SK-N-SH (cell line): ENCODE measurements around the gene PPP1R10. TPM values are rescaled to one million over a fixed set of nuclear protein-coding genes. Genes with fewer than 3 reads are reported as not detected.

Source experiments
- CTCF ChIA-PET: fragments of 300-600, 350-600 bp; formaldehyde crosslinking; extraction: SDS; loops from one replicate; lab custom pipeline; 2021; lab: Yijun Ruan, JAX
- POLR2A ChIA-PET: fragments of 350-600 bp; sonication (Branson Sonifier 250); formaldehyde crosslinking; extraction: SDS; loops from one replicate; lab custom pipeline; 2020; ENCODE audit warnings: antibody characterized with exemption, inconsistent platforms; lab: Yijun Ruan, JAX
- DNase-seq: peaks from one replicate; pipeline ENCODE4 v3.0.0; 2012
- H2AFZ ChIP-seq: fragments of 200-600 bp; sonication (generic); 2 replicates; pipeline ENCODE4 v1.8.1; 2016; ENCODE audit warnings: antibody characterized with exemption, mild to moderate bottlenecking, low read depth
- H3F3A ChIP-seq: fragments of 200-600 bp; sonication (generic); replicated peaks from 2 replicates; pipeline ENCODE3; 2016; ENCODE audit warnings: antibody characterized with exemption, mild to moderate bottlenecking; ENCODE audit not compliant: insufficient read depth
- H3K27ac ChIP-seq, 2 experiments: fragments of 200-500 bp in 1 of 2; fragments of 200-600 bp in 1 of 2; sonication (Bioruptor generic) in 1 of 2; sonication (generic), shearing (Covaris generic) in 1 of 2; 2 replicates each; pipeline versions ENCODE4 v1.5.1 to v1.6.1; 2014 to 2016; ENCODE audit warnings: low read depth in 2 of 2, inconsistent platforms in 1 of 2, low read length in 1 of 2, mild to moderate bottlenecking in 1 of 2, mixed read lengths in 1 of 2
- H3K27me3 ChIP-seq: fragments of 200-600 bp; sonication (generic), shearing (Covaris generic); 2 replicates; pipeline ENCODE4 v1.6.1; 2016; ENCODE audit warnings: mixed run types; ENCODE audit not compliant: insufficient read depth
- H3K36me3 ChIP-seq, 2 experiments: fragments of 200-500 bp in 1 of 2; fragments of 200-600 bp in 1 of 2; sonication (Bioruptor generic) in 1 of 2; sonication (generic) in 1 of 2; replicated peaks in 1 of 2; 2 replicates each; pipeline versions ENCODE3 to v1.5.1; 2014 to 2016; ENCODE audit warnings: low read length in 1 of 2, mild to moderate bottlenecking in 1 of 2; ENCODE audit not compliant: insufficient read depth in 2 of 2, control insufficient read depth in 1 of 2
- H3K4me1 ChIP-seq, 2 experiments: fragments of 200-500 bp in 1 of 2; fragments of 200-600 bp in 1 of 2; sonication (Bioruptor generic) in 1 of 2; sonication (generic), shearing (Covaris generic) in 1 of 2; 2 replicates each; pipeline versions ENCODE4 v1.5.1 to v1.6.1; 2014 to 2016; ENCODE audit warnings: low read depth in 1 of 2, low read length in 1 of 2, mixed run types in 1 of 2; ENCODE audit not compliant: insufficient read depth in 2 of 2, control insufficient read depth in 1 of 2
- H3K4me2 ChIP-seq: fragments of 200-600 bp; sonication (generic), shearing (Covaris generic); 2 replicates; pipeline ENCODE4 v1.6.1; 2017; ENCODE audit warnings: mixed run types
- H3K4me3 ChIP-seq, 2 experiments: fragments of 200-500 bp in 1 of 2; fragments of 200-600 bp in 1 of 2; sonication (Bioruptor generic) in 1 of 2; sonication (generic), shearing (Covaris generic) in 1 of 2; 2 replicates each; pipeline versions ENCODE4 v1.5.1 to v1.8.1; 2014 to 2016; ENCODE audit warnings: low read depth in 2 of 2, inconsistent platforms in 1 of 2, low read length in 1 of 2, mild to moderate bottlenecking in 1 of 2, mixed read lengths in 1 of 2, moderate library complexity in 1 of 2
- H3K79me2 ChIP-seq: fragments of 200-600 bp; sonication (generic); 2 replicates; pipeline ENCODE4 v1.8.1; 2017; ENCODE audit warnings: mild to moderate bottlenecking; ENCODE audit not compliant: insufficient read depth
- H3K9ac ChIP-seq: fragments of 200-600 bp; sonication (generic); 2 replicates; pipeline ENCODE4 v1.6.1; 2017; ENCODE audit warnings: mixed run types
- H3K9me2 ChIP-seq: fragments of 200-600 bp; sonication (generic); 2 replicates; pipeline ENCODE4 v1.6.1; 2017; ENCODE audit warnings: mixed run types
- H3K9me3 ChIP-seq: fragments of 200-600 bp; sonication (generic); 2 replicates; pipeline ENCODE4 v1.6.1; 2017; ENCODE audit warnings: mixed run types, mild to moderate bottlenecking, moderate library complexity
- H4K20me1 ChIP-seq: fragments of 200-600 bp; sonication (generic); 2 replicates; pipeline ENCODE4 v1.6.1; 2017; ENCODE audit warnings: mild to moderate bottlenecking, mixed run types; ENCODE audit not compliant: insufficient read depth
- ELF1 ChIP-seq: IDR thresholded peaks from 2 replicates; pipeline ENCODE4 v1.4.0; 2012
- EP300 ChIP-seq, 2 experiments: IDR thresholded peaks; 2 replicates each; pipeline versions ENCODE4 v1.4.0 to v1.6.1; 2012; ENCODE audit warnings: borderline replicate concordance in 1 of 2, low read depth in 1 of 2, low read length in 1 of 2
- EZH2phosphoT487 ChIP-seq: fragments of 200-600 bp; sonication (generic); IDR thresholded peaks from 2 replicates; pipeline ENCODE4 v1.6.1; 2017; ENCODE audit warnings: low read depth, mixed run types, mild to moderate bottlenecking, antibody characterized with exemption, moderate library complexity, borderline replicate concordance
- FOSL2 ChIP-seq: IDR thresholded peaks from 2 replicates; pipeline ENCODE4 v1.4.0; 2012; ENCODE audit warnings: low read depth, mild to moderate bottlenecking, moderate library complexity, borderline replicate concordance
- FOXJ3 ChIP-seq: sonication (generic); formaldehyde crosslinking; IDR thresholded peaks from 2 replicates; pipeline ENCODE4 v1.5.1; 2020; ENCODE audit warnings: mild to moderate bottlenecking, missing genetic modification reagents
- FOXM1 ChIP-seq: IDR thresholded peaks from 2 replicates; pipeline ENCODE4 v1.4.0; 2012; ENCODE audit warnings: low read depth, mild to moderate bottlenecking
- JUND ChIP-seq: IDR thresholded peaks from 2 replicates; pipeline ENCODE4 v1.4.0; 2012
- MEF2A ChIP-seq: IDR thresholded peaks from 2 replicates; pipeline ENCODE4 v1.4.0; 2012; ENCODE audit warnings: low read depth, borderline replicate concordance
- MXI1 ChIP-seq: IDR thresholded peaks from 2 replicates; pipeline ENCODE4 v1.6.1; 2012; ENCODE audit warnings: mild to moderate bottlenecking, low read depth, low read length, improper control_type of control experiment
- NRF1 ChIP-seq: IDR thresholded peaks from 2 replicates; pipeline ENCODE4 v1.6.1; 2012; ENCODE audit warnings: low read depth, mild to moderate bottlenecking, low read length
- RXRA ChIP-seq: IDR thresholded peaks from 2 replicates; pipeline ENCODE4 v1.4.0; 2012; ENCODE audit warnings: low read depth, mild to moderate bottlenecking, borderline replicate concordance
- TAF1 ChIP-seq: IDR thresholded peaks from 2 replicates; pipeline ENCODE4 v1.6.1; 2012; ENCODE audit warnings: low read depth, mild to moderate bottlenecking, low read length, moderate library complexity, borderline replicate concordance
- WGBS: methylation state at CpG from one replicate; pipeline ENCODE4 v1.1.6; 2017; ENCODE audit warnings: low lambda C conversion rate; 5-methylcytosine and 5-hydroxymethylcytosine counted together
- polyA plus RNA-seq, 3 experiments: library from polyadenylated mRNA; depleted of rRNA; stranded (reverse); fragments of >200 nt; gene quantifications; 2 replicates each; pipeline ENCODE4 v1.2.3, GENCODE V29; 2012
- TF ChIP-seq, protein P1 (sequence below): fragments of 200-600 bp; sonication (generic); IDR thresholded peaks from 2 replicates; pipeline ENCODE4 v1.6.1; 2017; ENCODE audit warnings: antibody characterized with exemption, mild to moderate bottlenecking, moderate library complexity
- TF ChIP-seq, protein P2 (sequence below): fragments of 150-350 bp; IDR thresholded peaks from 2 replicates; pipeline ENCODE4 v1.6.1; 2017; ENCODE audit warnings: antibody characterized with exemption, low read length, low read depth, borderline replicate concordance
- TF ChIP-seq, protein P3 (sequence below): IDR thresholded peaks from 2 replicates; pipeline ENCODE4 v1.4.0; 2012; ENCODE audit warnings: low read depth, borderline replicate concordance
- TF ChIP-seq, protein P4 (sequence below): fragments of 150-350 bp; IDR thresholded peaks from 2 replicates; pipeline ENCODE4 v1.6.1; 2016; ENCODE audit warnings: mild to moderate bottlenecking, low read depth, low read length

PPP1R10 gene
- polyA plus RNA-seq, 1 of the 3 experiments (the other 2 are of a cell fraction) = 16.8 TPM

DNA sequence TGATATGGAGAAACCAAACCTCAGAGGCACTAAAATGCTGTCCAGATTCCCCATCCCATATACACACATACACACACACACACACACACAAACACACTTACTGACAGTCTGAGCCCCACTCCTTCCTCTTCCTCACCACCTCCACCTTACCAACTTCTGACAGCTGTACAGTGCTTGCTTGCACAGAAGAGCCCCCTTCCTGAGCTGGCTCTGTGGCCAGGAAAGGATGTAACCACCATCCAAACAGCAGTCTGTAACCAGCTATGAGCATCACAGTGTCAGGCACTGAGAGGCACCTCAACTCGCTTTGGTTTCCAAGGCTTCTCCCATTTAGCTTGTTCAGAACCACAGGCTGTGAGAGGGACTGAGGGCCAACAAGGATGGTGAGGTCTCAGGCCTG, 24.0 kb upstream of the PPP1R10 start (continued):
- TF ChIP-seq, protein P1, sequence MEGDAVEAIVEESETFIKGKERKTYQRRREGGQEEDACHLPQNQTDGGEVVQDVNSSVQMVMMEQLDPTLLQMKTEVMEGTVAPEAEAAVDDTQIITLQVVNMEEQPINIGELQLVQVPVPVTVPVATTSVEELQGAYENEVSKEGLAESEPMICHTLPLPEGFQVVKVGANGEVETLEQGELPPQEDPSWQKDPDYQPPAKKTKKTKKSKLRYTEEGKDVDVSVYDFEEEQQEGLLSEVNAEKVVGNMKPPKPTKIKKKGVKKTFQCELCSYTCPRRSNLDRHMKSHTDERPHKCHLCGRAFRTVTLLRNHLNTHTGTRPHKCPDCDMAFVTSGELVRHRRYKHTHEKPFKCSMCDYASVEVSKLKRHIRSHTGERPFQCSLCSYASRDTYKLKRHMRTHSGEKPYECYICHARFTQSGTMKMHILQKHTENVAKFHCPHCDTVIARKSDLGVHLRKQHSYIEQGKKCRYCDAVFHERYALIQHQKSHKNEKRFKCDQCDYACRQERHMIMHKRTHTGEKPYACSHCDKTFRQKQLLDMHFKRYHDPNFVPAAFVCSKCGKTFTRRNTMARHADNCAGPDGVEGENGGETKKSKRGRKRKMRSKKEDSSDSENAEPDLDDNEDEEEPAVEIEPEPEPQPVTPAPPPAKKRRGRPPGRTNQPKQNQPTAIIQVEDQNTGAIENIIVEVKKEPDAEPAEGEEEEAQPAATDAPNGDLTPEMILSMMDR = no peak
- TF ChIP-seq RXRA (no peak), FOXM1 (no peak), EP300 (IDR thresholded peaks at IDR 0.05; ENCODE audit: borderline replicate concordance in 1 of 2, low read depth in 1 of 2, low read length in 1 of 2) (no peak), MEF2A (no peak), JUND (no peak), MXI1 (no peak)

DNA sequence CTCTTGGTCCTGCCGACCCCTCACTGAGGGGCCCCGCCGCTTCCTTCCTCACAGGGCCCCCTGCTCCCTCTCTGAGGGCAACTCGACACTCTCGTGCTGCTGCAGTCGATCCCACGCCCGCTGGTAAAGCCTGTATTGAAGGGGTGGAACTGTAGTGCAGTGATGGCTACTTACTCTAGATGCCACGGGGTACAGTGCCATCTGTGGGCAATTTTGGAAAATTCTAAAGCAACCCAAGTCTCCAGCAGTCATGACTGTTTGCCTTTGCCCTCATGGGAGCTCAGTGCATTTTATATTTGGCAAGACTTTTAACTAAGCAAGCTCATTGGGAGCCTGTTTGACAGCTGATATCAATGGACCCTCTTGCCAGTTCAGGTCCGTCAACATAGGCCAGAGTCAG, 23.4 kb upstream of the PPP1R10 start:
- H4K20me1 ChIP-seq = no peaks in the 10 kb centered on the region
- TF ChIP-seq ELF1 (no peak), TAF1 (no peak), FOXJ3 (CRISPR knock-in tag) (no peak), MEF2A (no peak), FOSL2 (no peak), EZH2phosphoT487 (no peak), NRF1 (no peak)
- TF ChIP-seq, protein P2, sequence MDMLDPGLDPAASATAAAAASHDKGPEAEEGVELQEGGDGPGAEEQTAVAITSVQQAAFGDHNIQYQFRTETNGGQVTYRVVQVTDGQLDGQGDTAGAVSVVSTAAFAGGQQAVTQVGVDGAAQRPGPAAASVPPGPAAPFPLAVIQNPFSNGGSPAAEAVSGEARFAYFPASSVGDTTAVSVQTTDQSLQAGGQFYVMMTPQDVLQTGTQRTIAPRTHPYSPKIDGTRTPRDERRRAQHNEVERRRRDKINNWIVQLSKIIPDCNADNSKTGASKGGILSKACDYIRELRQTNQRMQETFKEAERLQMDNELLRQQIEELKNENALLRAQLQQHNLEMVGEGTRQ = no peak
- TF ChIP-seq, protein P1 = no peak; the same call in 1 of the 2 replicates
- TF ChIP-seq, protein P3, sequence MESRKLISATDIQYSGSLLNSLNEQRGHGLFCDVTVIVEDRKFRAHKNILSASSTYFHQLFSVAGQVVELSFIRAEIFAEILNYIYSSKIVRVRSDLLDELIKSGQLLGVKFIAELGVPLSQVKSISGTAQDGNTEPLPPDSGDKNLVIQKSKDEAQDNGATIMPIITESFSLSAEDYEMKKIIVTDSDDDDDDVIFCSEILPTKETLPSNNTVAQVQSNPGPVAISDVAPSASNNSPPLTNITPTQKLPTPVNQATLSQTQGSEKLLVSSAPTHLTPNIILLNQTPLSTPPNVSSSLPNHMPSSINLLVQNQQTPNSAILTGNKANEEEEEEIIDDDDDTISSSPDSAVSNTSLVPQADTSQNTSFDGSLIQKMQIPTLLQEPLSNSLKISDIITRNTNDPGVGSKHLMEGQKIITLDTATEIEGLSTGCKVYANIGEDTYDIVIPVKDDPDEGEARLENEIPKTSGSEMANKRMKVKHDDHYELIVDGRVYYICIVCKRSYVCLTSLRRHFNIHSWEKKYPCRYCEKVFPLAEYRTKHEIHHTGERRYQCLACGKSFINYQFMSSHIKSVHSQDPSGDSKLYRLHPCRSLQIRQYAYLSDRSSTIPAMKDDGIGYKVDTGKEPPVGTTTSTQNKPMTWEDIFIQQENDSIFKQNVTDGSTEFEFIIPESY = no peak
- TF ChIP-seq, protein P4, sequence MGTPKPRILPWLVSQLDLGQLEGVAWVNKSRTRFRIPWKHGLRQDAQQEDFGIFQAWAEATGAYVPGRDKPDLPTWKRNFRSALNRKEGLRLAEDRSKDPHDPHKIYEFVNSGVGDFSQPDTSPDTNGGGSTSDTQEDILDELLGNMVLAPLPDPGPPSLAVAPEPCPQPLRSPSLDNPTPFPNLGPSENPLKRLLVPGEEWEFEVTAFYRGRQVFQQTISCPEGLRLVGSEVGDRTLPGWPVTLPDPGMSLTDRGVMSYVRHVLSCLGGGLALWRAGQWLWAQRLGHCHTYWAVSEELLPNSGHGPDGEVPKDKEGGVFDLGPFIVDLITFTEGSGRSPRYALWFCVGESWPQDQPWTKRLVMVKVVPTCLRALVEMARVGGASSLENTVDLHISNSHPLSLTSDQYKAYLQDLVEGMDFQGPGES = no peak
- H3K4me1 ChIP-seq = no peaks in the 10 kb centered on the region
- no peaks in the 10 kb centered on the region for H3K9me2 ChIP-seq
- POLR2A ChIA-PET = no interaction called here
- H3K36me3 ChIP-seq = peaks cover 28 to 44% of the 10 kb centered on the region in 2 experiments
- H3K9ac ChIP-seq = no peak overlapping the region
- H3K9me3 ChIP-seq = no peaks in the 10 kb centered on the region
- WGBS = 92% methylated on average over 5 of the region's 10 CpGs
- peaks cover 9% of the 10 kb centered on the region for H3F3A ChIP-seq
- H2AFZ ChIP-seq = no peak overlapping the region
- no peaks in the 10 kb centered on the region for H3K27me3 ChIP-seq
- H3K4me3 ChIP-seq = no peak overlapping the region
- CTCF ChIA-PET = interaction anchor here (0.7 to 1.2 kb wide), 3 partner anchors 25 to 96 kb away, joined by 3 read pairs; no protein-coding TSS in a partner anchor
- no peak overlapping the region for H3K27ac ChIP-seq
- H3K79me2 ChIP-seq = peaks cover 3% of the 10 kb centered on the region
- no peak for DNase-seq
- no peak overlapping the region for H3K4me2 ChIP-seq
